Ureter (tissue), 1 donor: Measurements from ENCODE around the gene XPC. TPM values are rescaled to one million over a fixed set of nuclear protein-coding genes. Genes with fewer than 3 reads are reported as not detected.

Experiments used
- DNase-seq: peaks from one replicate; pipeline ENCODE4 v3.0.0-alpha.2; 2020; ENCODE audit warnings: low spot score
- total RNA-seq: library from RNA; stranded (reverse); gene quantifications from one replicate; pipeline ENCODE4 v1.2.4, GENCODE V29; 2023
- donor health status: DM: yes; HTN: yes; CAD: no.

XPC gene
- 55.6 TPM for total RNA-seq

- peak; percentile 97 for DNase-seq
Measured at GRCh38 chr3:14178247-14179113, at the start of gene XPC, which contains the start of gene LSM3. Gene XPC (minus strand): TSS chr3:14178601. CDS start chr3:14178568, 33 bp downstream. Gene LSM3 (plus strand): TSS chr3:14178817. CDS start chr3:14178861, 44 bp downstream.

GRCh38 chr3:14227856-14228255 is 49.5 kb upstream of the XPC start:
- DNase-seq: peak; percentile 8

- DNase-seq: peak; percentile 17
Measured at GRCh38 chr3:14226351-14226750, 48.0 kb upstream of the XPC start.

- DNase-seq: peak; percentile 38
Measured at GRCh38 chr3:14225421-14225820, 47.0 kb upstream of the XPC start.

- DNase-seq: peak; percentile 41
Measured at GRCh38 chr3:14224895-14225294, 46.5 kb upstream of the XPC start.

GRCh38 chr3:14223595-14223994 is 45.2 kb upstream of the XPC start:
- DNase-seq: peak; percentile 27

GRCh38 chr3:14222900-14223594 is 44.6 kb upstream of the XPC start:
- peak; percentile 20 for DNase-seq

GRCh38 chr3:14222457-14222856 is 44.1 kb upstream of the XPC start:
- DNase-seq: no peak

GRCh38 chr3:14221902-14222301 is 43.5 kb upstream of the XPC start:
- no peak for DNase-seq

GRCh38 chr3:14220933-14221332 is 42.5 kb upstream of the XPC start:
- DNase-seq: no peak

GRCh38 chr3:14218355-14218754 is 40.0 kb upstream of the XPC start:
- no peak for DNase-seq

- DNase-seq: peak; percentile 84
Measured at GRCh38 chr3:14216257-14217048, 38.1 kb upstream of the XPC start.

GRCh38 chr3:14214764-14215163 is 36.4 kb upstream of the XPC start:
- DNase-seq: peak; percentile 14

GRCh38 chr3:14213066-14213774 is 34.8 kb upstream of the XPC start:
- DNase-seq: peak; percentile 7

GRCh38 chr3:14212032-14212431 is 33.6 kb upstream of the XPC start:
- no peak for DNase-seq

GRCh38 chr3:14211621-14212020 is 33.2 kb upstream of the XPC start:
- no peak for DNase-seq

GRCh38 chr3:14210843-14211594 is 32.6 kb upstream of the XPC start:
- DNase-seq: no peak

- DNase-seq: no peak
Measured at GRCh38 chr3:14210290-14210688, 31.9 kb upstream of the XPC start.

- no peak for DNase-seq
Measured at GRCh38 chr3:14209581-14210289, 31.3 kb upstream of the XPC start.

- DNase-seq: no peak
Measured at GRCh38 chr3:14208977-14209394, 30.6 kb upstream of the XPC start.
